ENCODE results near the gene GALNT14.

The GALNT14 gene

GRCh38 chr2:30877833-30878232, 260.4 kb downstream of the GALNT14 start:
- no peak for DNase-seq

GRCh38 chr2:30872797-30873196, 265.4 kb downstream of the GALNT14 start:
- no peak for DNase-seq

GRCh38 chr2:30871980-30872789, 266.1 kb downstream of the GALNT14 start:
- no peak for DNase-seq

GRCh38 chr2:30871440-30871839, 266.8 kb downstream of the GALNT14 start:
- DNase-seq: no peak

- no peak for DNase-seq
Measured at GRCh38 chr2:30869988-30870387, 268.3 kb downstream of the GALNT14 start.

- no peak for DNase-seq
Measured at GRCh38 chr2:30867385-30867784, 270.9 kb downstream of the GALNT14 start.

GRCh38 chr2:30866974-30867373, 271.3 kb downstream of the GALNT14 start:
- no peak for DNase-seq

- no peak for DNase-seq
Measured at GRCh38 chr2:30865892-30866681, 272.2 kb downstream of the GALNT14 start.

GRCh38 chr2:30865243-30865642, 273.0 kb downstream of the GALNT14 start:
- DNase-seq: no peak

GRCh38 chr2:30862054-30862651, 276.1 kb downstream of the GALNT14 start:
- no peak for DNase-seq

- no peak for DNase-seq
Measured at GRCh38 chr2:30860726-30861125, 277.5 kb downstream of the GALNT14 start.

All from activated CD8-positive, alpha-beta memory T cell treated with anti-CD3 and anti-CD28 coated beads for 24 hours (primary cell).